Heart left ventricle (tissue), 16 donors: ENCODE data around the gene MLIP. TPM values are rescaled to one million over a fixed set of nuclear protein-coding genes. Genes with fewer than 3 reads are reported as not detected.

Source experiments
- ATAC-seq, 4 donors: fragments of 200-7000 bp; cut with Tn5 transposase; one replicate each; pipeline ENCODE4 v1.9.1; 2020 to 2022; ENCODE audit warnings: moderate library complexity in 4 of 4, mild to moderate bottlenecking in 3 of 4, moderate number of reproducible peaks in 1 of 4
- DNase-seq, 5 donors: peaks; one replicate each; pipeline ENCODE4 v3.0.0-alpha.2; 2020
- H3K27ac ChIP-seq, 12 donors: fragments of 200-600 bp; sonication (generic) in 4 of 12; one replicate each; pipeline versions ENCODE4 v1.5.0 to v1.8.0; 2016 to 2022; ENCODE audit warnings: mild to moderate bottlenecking in 2 of 12
- H3K27me3 ChIP-seq, 9 donors: fragments of 200-600 bp; sonication (generic) in 2 of 9; one replicate each; pipeline versions ENCODE4 v1.5.1 to v1.8.0; 2016 to 2022; ENCODE audit warnings: mild to moderate bottlenecking in 3 of 9
- H3K36me3 ChIP-seq, 9 donors: fragments of 200-600 bp; sonication (generic) in 2 of 9; one replicate each; pipeline versions ENCODE4 v1.5.0 to v1.8.0; 2018 to 2022; ENCODE audit warnings: mild to moderate bottlenecking in 2 of 9
- H3K4me1 ChIP-seq, 12 donors: fragments of 200-600 bp; sonication (generic) in 4 of 12; one replicate each; pipeline versions ENCODE4 v1.5.0 to v1.8.0; 2016 to 2022; ENCODE audit warnings: mild to moderate bottlenecking in 3 of 12
- H3K4me3 ChIP-seq, 12 donors: fragments of 200-600 bp; sonication (generic) in 4 of 12; one replicate each; pipeline versions ENCODE4 v1.5.0 to v1.8.0; 2017 to 2022; ENCODE audit warnings: mild to moderate bottlenecking in 9 of 12, moderate library complexity in 4 of 12
- H3K9me3 ChIP-seq, 12 donors: fragments of 200-600 bp; sonication (generic) in 4 of 12; one replicate each; pipeline versions ENCODE4 v1.5.0 to v1.8.0; 2016 to 2022; ENCODE audit warnings: mild to moderate bottlenecking in 1 of 12
- POLR2A ChIP-seq, 2 donors: fragments of 450-650 bp; IDR thresholded peaks; one replicate each; pipeline ENCODE4 v1.6.1; 2017; ENCODE audit warnings: antibody characterized with exemption in 2 of 2, mild to moderate bottlenecking in 2 of 2, moderate library complexity in 2 of 2
- WGBS, 4 donors: extraction: QIAGEN DNeasy Blood & Tissue Kit in 2 of 4; methylation state at CpG; one replicate each; pipeline versions ENCODE4 v1.1.5 to v1.1.7; 2013 to 2018; 5-methylcytosine and 5-hydroxymethylcytosine counted together
- intact Hi-C, 10 donors: fragments of 100-400 bp; cut with DNase I; formaldehyde crosslinking; loops; one replicate each; pipeline versions ENCODE4 v1.11.1 to v1.14.2; 2022
- long read RNA-seq, 3 donors: library from polyadenylated mRNA; unstranded; transcript quantifications; one replicate each; pipeline ENCODE4 v2.0.0, GENCODE V29; 2020 to 2021
- polyA plus RNA-seq, 2 donors: library from polyadenylated mRNA; stranded (reverse); fragments of 200-250 nt; gene quantifications; one replicate each; pipeline ENCODE4 v1.2.3, GENCODE V29; 2013
- total RNA-seq, 9 donors: library from RNA; depleted of rRNA in 2 of 9; stranded (reverse); fragments of >200 nt in 2 of 9; fragmentation: NEBNext Ultra II Directional in 3 of 9; extraction: Animal tissue kit (Norgen Biotek cat#: 25700) in 3 of 9; gene quantifications; one replicate each; pipeline versions ENCODE4 v1.1.0 to v1.2.4, GENCODE V29; 2016 to 2023
- TF ChIP-seq, protein P1 (sequence below), 12 donors: fragments of 200-600 bp; sonication (generic) in 4 of 12; IDR thresholded peaks; one replicate each; pipeline versions ENCODE4 v1.5.0 to v1.8.0; 2018 to 2022; ENCODE audit warnings: antibody characterized with exemption in 12 of 12, mild to moderate bottlenecking in 5 of 12
- donor health status: ischemic (EF 13 %, LVEDD 7.1; RV severe dilation, severe dysfunction).
- donor health status: healthy with polysubstance abuse.
- donor health status: DM: no; HTN: yes; CAD: no.
- donor health status: DM: no; HTN: no; CAD: no.
- donor health status: ischemic (EF 25% LVEDD 6.9; RV normal size, moderate dysfunction).
- donor health status: ischemic (EF 25% LVEDD 5.7; RV mildly dilated, moderate dysfunction).
- donor health status: healthy.
- donor health status: DM: yes; HTN: yes; CAD: no.
- donor health status: ischemic (EF 35%, LVEDD 5.7; RV mildly dilated, moderate dysfunction).
- donor health status: nonischemic (EF 11% LVEDD 7.7; RV severe dilation, severe dysfunction).
- donor health status: DM: yes; HTN: yes; CAD: no.
- donor health status: PGD.
- donor health status: ischemic (EF 29% LVEDD 5.4; RV normal size, mild dysfunction).
- donor health status: nonischemic (EF 23%, LVEDD 6.1; RV moderate dilation, normal function).

Gene MLIP, protein sequence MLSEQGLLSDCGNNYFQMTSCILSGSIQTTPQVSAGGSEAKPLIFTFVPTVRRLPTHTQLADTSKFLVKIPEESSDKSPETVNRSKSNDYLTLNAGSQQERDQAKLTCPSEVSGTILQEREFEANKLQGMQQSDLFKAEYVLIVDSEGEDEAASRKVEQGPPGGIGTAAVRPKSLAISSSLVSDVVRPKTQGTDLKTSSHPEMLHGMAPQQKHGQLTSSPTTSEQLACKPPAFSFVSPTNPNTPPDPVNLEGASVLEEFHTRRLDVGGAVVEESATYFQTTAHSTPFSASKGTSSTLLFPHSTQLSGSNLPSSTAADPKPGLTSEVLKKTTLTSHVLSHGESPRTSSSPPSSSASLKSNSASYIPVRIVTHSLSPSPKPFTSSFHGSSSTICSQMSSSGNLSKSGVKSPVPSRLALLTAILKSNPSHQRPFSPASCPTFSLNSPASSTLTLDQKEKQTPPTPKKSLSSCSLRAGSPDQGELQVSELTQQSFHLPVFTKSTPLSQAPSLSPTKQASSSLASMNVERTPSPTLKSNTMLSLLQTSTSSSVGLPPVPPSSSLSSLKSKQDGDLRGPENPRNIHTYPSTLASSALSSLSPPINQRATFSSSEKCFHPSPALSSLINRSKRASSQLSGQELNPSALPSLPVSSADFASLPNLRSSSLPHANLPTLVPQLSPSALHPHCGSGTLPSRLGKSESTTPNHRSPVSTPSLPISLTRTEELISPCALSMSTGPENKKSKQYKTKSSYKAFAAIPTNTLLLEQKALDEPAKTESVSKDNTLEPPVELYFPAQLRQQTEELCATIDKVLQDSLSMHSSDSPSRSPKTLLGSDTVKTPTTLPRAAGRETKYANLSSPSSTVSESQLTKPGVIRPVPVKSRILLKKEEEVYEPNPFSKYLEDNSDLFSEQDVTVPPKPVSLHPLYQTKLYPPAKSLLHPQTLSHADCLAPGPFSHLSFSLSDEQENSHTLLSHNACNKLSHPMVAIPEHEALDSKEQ
- total RNA-seq: 100 to 1,000 TPM; 325 to 522 (median 368) TPM
- 100 to 1,000 TPM; 130 to 210 TPM for polyA plus RNA-seq
- long read RNA-seq, donor 1, transcript MLIP-201 (13 exons, 1,815 nt): major isoform, 25 of 198 reads
- long read RNA-seq, donor 1, partial matches to known transcripts: 49 of 198 reads
- long read RNA-seq, donor 1, other reads (novel, unspliced or antisense): 124 of 198 reads
- long read RNA-seq, donor 2, transcript MLIP-201 (13 exons, 1,815 nt): major isoform, 50 of 339 reads
- long read RNA-seq, donor 2, partial matches to known transcripts: 53 of 339 reads
- long read RNA-seq, donor 2, other reads (novel, unspliced or antisense): 236 of 339 reads
- long read RNA-seq, donor 3, transcript MLIP-201 (13 exons, 1,815 nt): major isoform, 11 of 117 reads
- long read RNA-seq, donor 3, partial matches to known transcripts: 30 of 117 reads
- long read RNA-seq, donor 3, other reads (novel, unspliced or antisense): 76 of 117 reads

DNA sequence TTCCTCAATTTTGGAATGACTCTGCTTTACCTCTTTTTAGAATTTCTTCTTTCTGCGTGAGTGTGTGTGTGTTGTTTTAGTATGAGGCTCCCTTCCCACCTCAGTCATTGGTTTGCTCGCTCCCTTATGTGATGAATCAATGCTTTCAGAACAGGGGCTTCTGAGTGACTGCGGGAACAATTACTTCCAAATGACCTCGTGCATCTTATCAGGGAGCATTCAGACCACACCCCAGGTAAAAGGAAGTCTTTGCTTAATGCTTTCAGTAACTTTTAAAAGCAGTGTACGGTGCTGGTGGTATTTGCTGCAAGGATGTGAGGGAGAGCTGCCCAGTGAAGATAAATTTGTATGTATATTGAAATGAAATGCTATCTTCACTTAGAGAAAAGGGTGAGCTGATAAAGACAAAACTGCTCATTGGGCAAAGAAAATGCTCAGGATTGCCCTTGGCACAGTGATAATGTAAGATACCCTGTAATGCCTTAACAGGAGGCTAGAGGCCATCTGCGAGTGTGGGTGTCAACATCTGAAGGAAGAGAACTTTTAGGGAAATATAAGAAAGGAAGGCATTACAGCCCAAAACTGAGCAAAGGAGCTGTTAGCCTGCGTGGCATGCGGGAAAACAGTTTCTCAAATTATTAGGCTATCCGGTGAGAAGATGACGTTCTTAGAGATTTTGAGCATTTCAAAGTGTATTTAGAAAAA is at the start of gene MLIP:
MLIP (plus strand) TSS at position 103 of the 705 bp plus-strand sequence; CDS start at position 140, 37 bp downstream.
- Histone ChIP-seq H3K4me3 (no peak within 1 kb of the TSS), H3K27me3 (no peaks in the 10 kb centered on the region), H3K4me1 (peaks cover 3 to 67% (median 28%) of the 10 kb centered on the region in 12 donors), H3K36me3 (no peaks in the 10 kb centered on the region), H3K27ac (no peak within 1 kb of the TSS), H3K9me3 (no peaks in the 10 kb centered on the region)
- intact Hi-C loops: no loop called here
- ATAC-seq: no peak
- DNase-seq: no peak
- 45 to 54% (median 52%) methylated on average over 10 of the region's 10 CpGs for WGBS, 4 donors
- TF ChIP-seq POLR2A (IDR thresholded peaks at IDR 0.05): no peak

DNA sequence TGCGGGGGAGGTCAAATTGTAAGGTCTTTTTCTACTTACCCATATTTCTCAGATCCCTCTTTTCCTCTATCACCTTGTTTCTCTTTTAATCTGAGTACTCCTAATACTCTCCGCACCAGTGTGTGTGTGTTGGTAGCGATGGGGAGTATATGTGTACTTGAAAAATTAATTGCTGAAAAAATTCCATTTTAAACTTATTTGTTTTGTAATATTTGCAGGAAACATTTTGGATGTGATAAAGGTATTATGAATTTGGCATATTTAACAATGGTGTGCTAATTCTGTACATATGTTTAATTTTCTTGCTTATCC is 48.1 kb upstream of the MLIP start:
- Histone ChIP-seq H3K9me3 (no peaks in the 10 kb centered on the region), H3K4me3 (no peak overlapping the region), H3K36me3 (no peaks in the 10 kb centered on the region), H3K4me1 (peaks cover 0 to 40% (median 25%) of the 10 kb centered on the region in 12 donors), H3K27me3 (no peaks in the 10 kb centered on the region), H3K27ac (peak overlapping the region in 2 of 12 donors; percentile 2 to 72)
- WGBS, 4 donors: 92 to 97% (median 96%) methylated on average over 3 of the region's 3 CpGs
- ATAC-seq: no peak
- DNase-seq: no peak
- intact Hi-C loops: no loop called here
- no peak for TF ChIP-seq POLR2A (IDR thresholded peaks at IDR 0.05)
- TF ChIP-seq, protein P1, sequence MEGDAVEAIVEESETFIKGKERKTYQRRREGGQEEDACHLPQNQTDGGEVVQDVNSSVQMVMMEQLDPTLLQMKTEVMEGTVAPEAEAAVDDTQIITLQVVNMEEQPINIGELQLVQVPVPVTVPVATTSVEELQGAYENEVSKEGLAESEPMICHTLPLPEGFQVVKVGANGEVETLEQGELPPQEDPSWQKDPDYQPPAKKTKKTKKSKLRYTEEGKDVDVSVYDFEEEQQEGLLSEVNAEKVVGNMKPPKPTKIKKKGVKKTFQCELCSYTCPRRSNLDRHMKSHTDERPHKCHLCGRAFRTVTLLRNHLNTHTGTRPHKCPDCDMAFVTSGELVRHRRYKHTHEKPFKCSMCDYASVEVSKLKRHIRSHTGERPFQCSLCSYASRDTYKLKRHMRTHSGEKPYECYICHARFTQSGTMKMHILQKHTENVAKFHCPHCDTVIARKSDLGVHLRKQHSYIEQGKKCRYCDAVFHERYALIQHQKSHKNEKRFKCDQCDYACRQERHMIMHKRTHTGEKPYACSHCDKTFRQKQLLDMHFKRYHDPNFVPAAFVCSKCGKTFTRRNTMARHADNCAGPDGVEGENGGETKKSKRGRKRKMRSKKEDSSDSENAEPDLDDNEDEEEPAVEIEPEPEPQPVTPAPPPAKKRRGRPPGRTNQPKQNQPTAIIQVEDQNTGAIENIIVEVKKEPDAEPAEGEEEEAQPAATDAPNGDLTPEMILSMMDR (IDR thresholded peaks at IDR 0.05): no peak

DNA sequence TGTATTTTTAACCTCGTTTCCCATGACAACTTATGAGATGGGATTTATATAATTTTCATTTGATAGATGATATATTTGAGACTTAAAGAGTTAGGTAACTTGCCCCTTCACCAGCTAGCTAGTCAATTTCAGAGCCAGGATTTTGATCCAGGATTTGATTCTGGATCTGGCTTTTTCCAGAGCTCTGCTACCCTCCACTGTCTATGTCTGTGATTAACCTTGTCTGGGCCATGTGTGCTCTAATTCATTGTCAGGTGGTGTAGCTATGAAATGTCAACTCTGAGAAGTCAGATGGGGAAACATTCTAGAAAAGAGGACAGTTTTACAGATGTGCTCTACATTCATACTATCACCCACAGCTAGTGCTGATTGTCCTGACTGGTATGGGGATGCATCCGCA is 42.5 kb upstream of the MLIP start:
- peak in 1 of 4 donors; percentile 27 for ATAC-seq
- intact Hi-C loops: no loop called here

More for the DNA sequence above, 42.5 kb upstream of the MLIP start:
- H3K4me1 ChIP-seq: peaks cover 0 to 55% (median 15%) of the 10 kb centered on the region in 12 donors
- TF ChIP-seq, protein P1 (IDR thresholded peaks at IDR 0.05): no peak
- no peak for TF ChIP-seq POLR2A (IDR thresholded peaks at IDR 0.05)
- no peak overlapping the region for H3K4me3 ChIP-seq
- H3K27ac ChIP-seq: no peak overlapping the region
- H3K27me3 ChIP-seq: no peaks in the 10 kb centered on the region
- 38 to 56% (median 53%) methylated on average over 2 of the region's 2 CpGs; no CpG with 5 or more reads in 1 of the 4 donors for whole genome bisulfite sequencing, 4 donors
- no peaks in the 10 kb centered on the region for H3K9me3 ChIP-seq
- H3K36me3 ChIP-seq: no peaks in the 10 kb centered on the region
- no peak for DNase-seq
